B cell (primary cell): ENCODE data around the gene AFF3. TPM values are rescaled to one million over a fixed set of nuclear protein-coding genes. Genes with fewer than 3 reads are reported as not detected.

Experiments
- ATAC-seq: fragments of 200-7000 bp; cut with Tn5 transposase; one replicate; pipeline ENCODE4 v1.10.0; 2021; ENCODE audit warnings: low read depth, mild to moderate bottlenecking, moderate number of reproducible peaks, moderate library complexity
- CTCF ChIA-PET: fragments of 350-600 bp; sonication (Branson Sonifier 250); formaldehyde crosslinking; loops from one replicate; lab custom pipeline; 2021; ENCODE audit warnings: antibody characterized with exemption, inconsistent platforms; lab: Charles Lee
- POLR2A ChIA-PET: fragments of 350-600 bp; sonication (Branson Sonifier 250); formaldehyde crosslinking; loops from one replicate; lab custom pipeline; 2021; ENCODE audit warnings: antibody characterized with exemption; lab: Charles Lee
- DNase-seq: peaks from one replicate; pipeline ENCODE4 v3.0.0; 2013
- H2AFZ ChIP-seq: 2 replicates; pipeline ENCODE4 v1.6.1; 2012; ENCODE audit warnings: mild to moderate bottlenecking, low read depth, low read length; ENCODE audit not compliant: insufficient read depth, poor library complexity, severe bottlenecking
- H3K27ac ChIP-seq, 2 donors: 1 replicate in 1 of 2; 2 replicates in 1 of 2; pipeline ENCODE4 v1.5.1; 2012 to 2013; ENCODE audit warnings: low read length in 2 of 2, mild to moderate bottlenecking in 2 of 2, moderate library complexity in 1 of 2
- H3K27me3 ChIP-seq, 4 experiments: fragments of 200-600 bp in 1 of 4; sonication (generic) in 1 of 4; replicated peaks in 1 of 4; 1 replicate in 2 of 4; 2 replicates in 2 of 4; pipeline versions ENCODE4 v1.6.1 to v1.7.0; 2013 to 2016; ENCODE audit warnings: low read length in 3 of 4, mild to moderate bottlenecking in 2 of 4, mixed read lengths in 1 of 4, moderate library complexity in 1 of 4; ENCODE audit not compliant: insufficient read depth in 4 of 4, control insufficient read depth in 3 of 4; ENCODE audit errors: control extremely low read depth in 1 of 4
- H3K36me3 ChIP-seq, 2 experiments: replicated peaks in 1 of 2; 1 replicate in 1 of 2; 2 replicates in 1 of 2; pipeline versions ENCODE4 v1.6.1 to v1.7.1; 2013; ENCODE audit warnings: low read length in 1 of 2; ENCODE audit not compliant: insufficient read depth in 2 of 2, control insufficient read depth in 1 of 2; ENCODE audit errors: control extremely low read depth in 1 of 2, extremely low read depth in 1 of 2
- H3K4me1 ChIP-seq, 2 donors: fragments of 200-600 bp in 1 of 2; sonication (generic) in 1 of 2; 1 replicate in 1 of 2; 2 replicates in 1 of 2; pipeline versions ENCODE4 v1.5.1 to v1.6.1; 2013 to 2017; ENCODE audit warnings: low read length in 2 of 2; ENCODE audit not compliant: control insufficient read depth in 2 of 2, insufficient read depth in 2 of 2
- H3K4me2 ChIP-seq: replicated peaks from 2 replicates; pipeline ENCODE3; 2012; ENCODE audit warnings: mild to moderate bottlenecking, low read depth, low read length; ENCODE audit not compliant: poor library complexity, severe bottlenecking
- H3K4me3 ChIP-seq, 5 experiments: fragments of 200-600 bp in 1 of 5; sonication (generic) in 1 of 5; 1 replicate in 3 of 5; 2 replicates in 2 of 5; pipeline versions ENCODE4 v1.5.1 to v1.7.0; 2011 to 2016; ENCODE audit warnings: low read length in 4 of 5, mild to moderate bottlenecking in 4 of 5, low read depth in 2 of 5, control low read depth in 1 of 5, moderate library complexity in 1 of 5; ENCODE audit not compliant: insufficient read depth in 1 of 5; ENCODE audit errors: control extremely low read depth in 1 of 5, extremely low read depth in 1 of 5
- H3K79me2 ChIP-seq: fragments of 200-600 bp; sonication (generic); one replicate; pipeline ENCODE4 v1.6.0; 2016; ENCODE audit warnings: low read length; ENCODE audit not compliant: control insufficient read depth, insufficient read depth
- H3K9ac ChIP-seq: fragments of 200-600 bp; sonication (generic); 2 replicates; pipeline ENCODE4 v1.6.1; 2017; ENCODE audit warnings: mild to moderate bottlenecking, low read length, moderate library complexity
- H3K9me3 ChIP-seq, 3 donors: one replicate each; pipeline versions ENCODE4 v1.6.1 to v1.7.1; 2013; ENCODE audit warnings: low read length in 2 of 3; ENCODE audit not compliant: control insufficient read depth in 2 of 3, insufficient read depth in 1 of 3; ENCODE audit errors: control extremely low read depth in 1 of 3
- H4K20me1 ChIP-seq: 2 replicates; pipeline ENCODE4 v1.6.0; 2012; ENCODE audit warnings: mild to moderate bottlenecking, low read length; ENCODE audit not compliant: insufficient read depth, control insufficient read depth, poor library complexity, severe bottlenecking
- H3K27ac Mint-ChIP-seq: one replicate; pipeline ENCODE4 v1.8.0; 2021; ENCODE audit warnings: mixed read lengths
- H3K27me3 Mint-ChIP-seq: one replicate; pipeline ENCODE4 v1.8.0; 2021; ENCODE audit warnings: mixed read lengths
- H3K4me1 Mint-ChIP-seq: one replicate; pipeline ENCODE4 v1.8.0; 2021; ENCODE audit warnings: mixed read lengths
- H3K4me3 Mint-ChIP-seq: one replicate; pipeline ENCODE4 v1.8.0; 2021; ENCODE audit warnings: mixed read lengths
- H3K9me3 Mint-ChIP-seq: one replicate; pipeline ENCODE4 v1.8.0; 2022; ENCODE audit warnings: mixed read lengths; ENCODE audit not compliant: insufficient read depth
- EZH2 ChIP-seq: IDR thresholded peaks from 2 replicates; pipeline ENCODE4 v1.6.1; 2012; ENCODE audit warnings: borderline replicate concordance, low read depth, mild to moderate bottlenecking, moderate library complexity, low read length; ENCODE audit not compliant: insufficient read depth, poor library complexity, severe bottlenecking
- WGBS: methylation state at CpG from one replicate; pipeline ENCODE4 v1.1.5; 2013; ENCODE audit warnings: missing lambda C conversion rate; ENCODE audit not compliant: insufficient coverage; 5-methylcytosine and 5-hydroxymethylcytosine counted together
- intact Hi-C: fragments of 100-400 bp; cut with micrococcal nuclease; formaldehyde crosslinking; loops from one replicate; pipeline ENCODE4 v1.10.0; 2022
- polyA plus RNA-seq: library from polyadenylated mRNA; depleted of rRNA; stranded (reverse); fragments of >200 nt; gene quantifications from 2 replicates; pipeline ENCODE4 v1.2.3, GENCODE V29; 2012
- total RNA-seq, 2 donors: library from RNA; stranded (reverse); fragments of 120-200 nt in 1 of 2; gene quantifications; 1 replicate in 1 of 2; 2 replicates in 1 of 2; pipeline versions ENCODE4 v1.2.3 to v1.2.4, GENCODE V29; 2013 to 2022
- TF ChIP-seq, protein P1 (sequence below): fragments of 200-600 bp; IDR thresholded peaks from one replicate; pipeline ENCODE4 v1.8.0; 2022; ENCODE audit warnings: antibody characterized with exemption, mild to moderate bottlenecking

Gene AFF3
- total and polyA plus RNA-seq, 2 donors (not counting 1 experiment from before 2014, with no cell fraction given), result 117 to 830 TPM

DNA sequence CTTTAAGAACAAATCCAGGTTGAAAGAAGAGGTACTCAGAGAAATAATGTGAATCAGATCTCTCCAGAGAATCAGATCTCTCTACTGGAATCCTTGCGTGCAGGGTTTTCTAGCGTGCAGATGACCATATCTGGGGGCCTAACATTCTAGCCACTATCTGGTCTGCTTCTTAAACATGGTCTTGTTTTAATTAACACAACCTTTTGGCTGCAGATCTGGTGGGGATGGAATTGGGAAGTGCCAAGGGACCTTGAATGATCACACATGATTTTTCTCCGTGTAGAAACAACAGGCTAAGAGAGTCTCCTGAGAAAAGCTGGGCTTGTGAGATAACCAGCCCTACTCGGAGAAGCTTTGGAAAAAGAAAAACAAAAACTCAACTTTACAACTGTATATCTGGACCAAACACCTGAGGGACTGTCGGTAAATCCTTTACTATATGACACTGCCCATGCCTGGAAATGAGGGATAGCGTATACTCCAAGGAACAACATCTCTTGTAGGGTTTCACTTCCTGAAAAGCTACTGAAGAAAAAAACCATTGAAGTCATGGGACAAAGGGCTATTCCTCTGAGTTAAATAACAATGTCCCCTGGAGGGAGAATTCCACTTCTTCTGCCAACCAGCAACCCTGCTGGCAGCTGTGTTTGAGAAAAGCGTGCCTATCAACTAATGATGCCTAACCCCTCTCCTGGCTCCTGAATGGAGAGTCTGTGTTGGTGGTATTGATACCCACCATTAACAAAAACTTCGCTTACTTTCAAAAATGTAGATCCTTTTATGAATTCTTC is 481.6 kb downstream of the AFF3 start:
- 89% methylated on average over 1 of the region's 8 CpGs for WGBS
- ATAC-seq, result no peak

DNA sequence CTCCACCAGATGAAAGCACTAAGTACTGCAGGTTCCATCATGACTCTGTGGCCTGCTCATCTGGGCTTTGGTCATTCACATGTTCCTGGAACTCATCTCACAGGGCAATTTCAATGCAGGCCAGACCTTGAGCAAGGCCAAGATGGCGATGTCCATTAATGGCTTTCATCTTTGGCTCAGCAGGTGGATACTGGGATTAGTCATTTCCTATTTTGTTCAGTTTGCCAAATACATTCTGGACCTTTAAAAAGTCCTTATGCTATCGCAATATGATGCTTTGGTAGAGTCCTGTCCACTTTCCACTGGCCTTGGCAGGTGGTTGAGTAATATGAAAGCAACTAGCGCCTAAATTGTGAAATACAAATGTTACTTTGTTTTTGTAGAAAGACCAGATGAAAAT is 482.5 kb downstream of the AFF3 start:
- H3K36me3 ChIP-seq, result peaks cover 0 to 54% of the 10 kb centered on the region in 2 experiments
- H4K20me1 ChIP-seq, result peaks cover 20% of the 10 kb centered on the region
- DNase-seq (no peak), ATAC-seq (no peak)
- H3K27me3 Mint-ChIP-seq, result no peaks in the 10 kb centered on the region
- H3K27ac ChIP-seq, result no peak overlapping the region
- H2AFZ ChIP-seq, result no peak overlapping the region
- 100% methylated on average over 2 of the region's 3 CpGs for WGBS
- intact Hi-C loops, result no loop called here
- H3K4me2 ChIP-seq, result no peak overlapping the region
- H3K9ac ChIP-seq, result no peak overlapping the region
- no peak overlapping the region for H3K4me3 Mint-ChIP-seq
- CTCF ChIA-PET, result no interaction called here
- peaks cover 2% of the 10 kb centered on the region for H3K4me1 Mint-ChIP-seq
- H3K9me3 Mint-ChIP-seq, result no peaks in the 10 kb centered on the region
- H3K4me1 ChIP-seq, result no peaks in the 10 kb centered on the region
- peaks cover 5% of the 10 kb centered on the region for H3K79me2 ChIP-seq
- H3K9me3 ChIP-seq, result no peaks in the 10 kb centered on the region
- peak overlapping the region; percentile 46 for H3K27ac Mint-ChIP-seq
- no peak for TF ChIP-seq EZH2
- TF ChIP-seq, protein P1, sequence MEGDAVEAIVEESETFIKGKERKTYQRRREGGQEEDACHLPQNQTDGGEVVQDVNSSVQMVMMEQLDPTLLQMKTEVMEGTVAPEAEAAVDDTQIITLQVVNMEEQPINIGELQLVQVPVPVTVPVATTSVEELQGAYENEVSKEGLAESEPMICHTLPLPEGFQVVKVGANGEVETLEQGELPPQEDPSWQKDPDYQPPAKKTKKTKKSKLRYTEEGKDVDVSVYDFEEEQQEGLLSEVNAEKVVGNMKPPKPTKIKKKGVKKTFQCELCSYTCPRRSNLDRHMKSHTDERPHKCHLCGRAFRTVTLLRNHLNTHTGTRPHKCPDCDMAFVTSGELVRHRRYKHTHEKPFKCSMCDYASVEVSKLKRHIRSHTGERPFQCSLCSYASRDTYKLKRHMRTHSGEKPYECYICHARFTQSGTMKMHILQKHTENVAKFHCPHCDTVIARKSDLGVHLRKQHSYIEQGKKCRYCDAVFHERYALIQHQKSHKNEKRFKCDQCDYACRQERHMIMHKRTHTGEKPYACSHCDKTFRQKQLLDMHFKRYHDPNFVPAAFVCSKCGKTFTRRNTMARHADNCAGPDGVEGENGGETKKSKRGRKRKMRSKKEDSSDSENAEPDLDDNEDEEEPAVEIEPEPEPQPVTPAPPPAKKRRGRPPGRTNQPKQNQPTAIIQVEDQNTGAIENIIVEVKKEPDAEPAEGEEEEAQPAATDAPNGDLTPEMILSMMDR, result no peak
- no peaks in the 10 kb centered on the region for H3K27me3 ChIP-seq
- POLR2A ChIA-PET, result no interaction called here
- no peak overlapping the region for H3K4me3 ChIP-seq

More for the DNA sequence above, 481.6 kb downstream of the AFF3 start:
- Histone ChIP-seq H3K4me2 (no peak overlapping the region), H2AFZ (no peak overlapping the region), H3K27ac (no peak overlapping the region), H3K4me1 (no peaks in the 10 kb centered on the region), H3K36me3 (peaks cover 3 to 58% of the 10 kb centered on the region in 2 experiments), H3K9me3 (no peaks in the 10 kb centered on the region), H3K79me2 (no peaks in the 10 kb centered on the region), H3K4me3 (no peak overlapping the region), H3K27me3 (no peaks in the 10 kb centered on the region), H3K9ac (no peak overlapping the region), H4K20me1 (peaks cover 23% of the 10 kb centered on the region)
- peaks cover 2% of the 10 kb centered on the region for H3K9me3 Mint-ChIP-seq
- CTCF ChIA-PET, result no interaction called here
- POLR2A ChIA-PET, result no interaction called here
- peak overlapping the region; percentile 32 for H3K27ac Mint-ChIP-seq
- H3K4me1 Mint-ChIP-seq, result peaks cover 2% of the 10 kb centered on the region
- no peak for DNase-seq
- H3K4me3 Mint-ChIP-seq, result no peak overlapping the region
- TF ChIP-seq EZH2, result no peak
- TF ChIP-seq, protein P1, result no peak
- intact Hi-C loops, result no loop called here
- no peaks in the 10 kb centered on the region for H3K27me3 Mint-ChIP-seq
